Liver (tissue), 9 donors: ENCODE results near the gene HSP90AB1. TPM values are rescaled to one million over a fixed set of nuclear protein-coding genes. Genes with fewer than 3 reads are reported as not detected.
"Not testable (repeated sequence)": the region's sequence is repeated elsewhere in the genome, so short reads cannot be mapped to it uniquely, and the experiment has no call there.

ENCODE experiments used
- DNase-seq: peaks from one replicate; pipeline ENCODE4 v3.0.0-alpha.2; 2017; ENCODE audit warnings: low spot score
- H3K27ac ChIP-seq, 2 donors: one replicate each; pipeline ENCODE4 v1.7.0; 2013; ENCODE audit warnings: inconsistent platforms in 2 of 2, low read length in 2 of 2, control low read depth in 1 of 2, low read depth in 1 of 2, mild to moderate bottlenecking in 1 of 2
- H3K27me3 ChIP-seq, 4 donors: one replicate each; pipeline versions ENCODE4 v1.6.1 to v1.7.0; 2013; ENCODE audit warnings: low read length in 3 of 4, inconsistent platforms in 1 of 4, mild to moderate bottlenecking in 1 of 4, moderate library complexity in 1 of 4; ENCODE audit not compliant: control insufficient read depth in 4 of 4, insufficient read depth in 4 of 4
- H3K36me3 ChIP-seq, 4 donors: one replicate each; pipeline versions ENCODE4 v1.6.1 to v1.7.0; 2013; ENCODE audit warnings: low read length in 3 of 4, mild to moderate bottlenecking in 3 of 4, low read depth in 1 of 4, moderate library complexity in 1 of 4; ENCODE audit not compliant: control insufficient read depth in 4 of 4, insufficient read depth in 3 of 4
- H3K4me1 ChIP-seq, 4 donors: one replicate each; pipeline versions ENCODE4 v1.6.1 to v1.7.0; 2013; ENCODE audit warnings: low read length in 3 of 4, mild to moderate bottlenecking in 3 of 4, moderate library complexity in 1 of 4; ENCODE audit not compliant: control insufficient read depth in 4 of 4, insufficient read depth in 4 of 4
- H3K4me3 ChIP-seq, 3 donors: one replicate each; pipeline versions ENCODE4 v1.6.1 to v1.7.0; 2013; ENCODE audit warnings: low read length in 3 of 3, control low read depth in 1 of 3, low read depth in 1 of 3, mild to moderate bottlenecking in 1 of 3
- H3K9ac ChIP-seq, 2 donors: one replicate each; pipeline ENCODE4 v1.7.0; 2013; ENCODE audit warnings: low read length in 2 of 2, mild to moderate bottlenecking in 2 of 2, moderate library complexity in 2 of 2, control low read depth in 1 of 2, low read depth in 1 of 2
- H3K9me3 ChIP-seq, 4 donors: one replicate each; pipeline versions ENCODE4 v1.6.1 to v1.7.0; 2013; ENCODE audit warnings: low read length in 3 of 4; ENCODE audit not compliant: control insufficient read depth in 4 of 4
- EGR1 ChIP-seq, 2 donors: IDR thresholded peaks; 2 replicates each; pipeline ENCODE4 v1.6.1; 2016 to 2018; ENCODE audit warnings: antibody characterized with exemption in 2 of 2, low read depth in 2 of 2
- FOXA1 ChIP-seq: IDR thresholded peaks from 2 replicates; pipeline ENCODE4 v1.6.1; 2016; ENCODE audit warnings: antibody characterized with exemption
- FOXA2 ChIP-seq: IDR thresholded peaks from 2 replicates; pipeline ENCODE4 v1.6.1; 2016; ENCODE audit warnings: antibody characterized with exemption
- GABPA ChIP-seq, 2 donors: IDR thresholded peaks in 1 of 2; conservative IDR thresholded peaks in 1 of 2; 2 replicates each; pipeline ENCODE4 v1.6.1; 2016; ENCODE audit warnings: antibody characterized with exemption in 2 of 2, mild to moderate bottlenecking in 1 of 2, moderate library complexity in 1 of 2
- HNF4A ChIP-seq, 2 donors: conservative IDR thresholded peaks; 2 replicates each; pipeline ENCODE4 v1.6.1; 2016; ENCODE audit warnings: antibody characterized with exemption in 2 of 2, mild to moderate bottlenecking in 2 of 2
- HNF4G ChIP-seq: IDR thresholded peaks from 2 replicates; pipeline ENCODE4 v1.6.1; 2016; ENCODE audit warnings: antibody characterized with exemption
- JUND ChIP-seq, 2 donors: IDR thresholded peaks; 2 replicates each; pipeline ENCODE4 v1.6.1; 2016; ENCODE audit warnings: antibody characterized with exemption in 2 of 2
- NR2F2 ChIP-seq: IDR thresholded peaks from 2 replicates; pipeline ENCODE4 v1.6.1; 2016; ENCODE audit warnings: antibody characterized with exemption
- RAD21 ChIP-seq, 2 donors: IDR thresholded peaks; 2 replicates each; pipeline ENCODE4 v1.6.1; 2016; ENCODE audit warnings: antibody characterized with exemption in 2 of 2, mild to moderate bottlenecking in 2 of 2
- RXRA ChIP-seq, 2 donors: IDR thresholded peaks; 2 replicates each; pipeline ENCODE4 v1.6.1; 2017 to 2018; ENCODE audit warnings: antibody characterized with exemption in 2 of 2, mild to moderate bottlenecking in 1 of 2
- SP1 ChIP-seq: IDR thresholded peaks from 2 replicates; pipeline ENCODE4 v1.6.1; 2018; ENCODE audit warnings: antibody characterized with exemption, mild to moderate bottlenecking
- TAF1 ChIP-seq: conservative IDR thresholded peaks from 2 replicates; pipeline ENCODE4 v1.6.1; 2016; ENCODE audit warnings: antibody characterized with exemption, mild to moderate bottlenecking
- YY1 ChIP-seq: IDR thresholded peaks from 2 replicates; pipeline ENCODE4 v1.6.1; 2016; ENCODE audit warnings: antibody characterized with exemption, mild to moderate bottlenecking
- WGBS: extraction: QIAGEN DNeasy Blood & Tissue Kit; methylation state at CpG from one replicate; pipeline ENCODE4 v1.1.7; 2013; 5-methylcytosine and 5-hydroxymethylcytosine counted together
- polyA plus RNA-seq, 2 donors: library from polyadenylated mRNA; stranded (reverse) in 1 of 2; unstranded in 1 of 2; fragments of 200-250 nt in 1 of 2; fragments of >200 nt in 1 of 2; fragmentation: Nextera tagmentation in 1 of 2; extraction: Ambion mirVana in 1 of 2; gene quantifications; one replicate each; pipeline versions ENCODE4 v1.2.1 to v1.2.3, GENCODE V29; 2013 to 2015
- total RNA-seq, 2 donors: library from RNA; depleted of rRNA; stranded (reverse); fragments of >200 nt; gene quantifications; one replicate each; pipeline ENCODE4 v1.2.3, GENCODE V29; 2014
- TF ChIP-seq, protein P1 (sequence below): fragments of 150-350 bp; IDR thresholded peaks from 2 replicates; pipeline ENCODE4 v1.5.1; 2017; ENCODE audit warnings: improper control_type of control experiment, low read depth, low read length; ENCODE audit not compliant: missing input control
- TF ChIP-seq, protein P2 (sequence below): IDR thresholded peaks from 2 replicates; pipeline ENCODE4 v1.6.1; 2016; ENCODE audit warnings: antibody characterized with exemption, mild to moderate bottlenecking
- TF ChIP-seq, protein P3 (sequence below): IDR thresholded peaks from 2 replicates; pipeline ENCODE4 v1.6.1; 2016; ENCODE audit warnings: antibody characterized with exemption
- donor health status: healthy.
- donor health status: healthy.
- donor health status: healthy.
- donor health status: healthy.
- donor health status: healthy.

HSP90AB1 gene
- total and polyA plus RNA-seq, 4 donors = 129 to 281 (median 203) TPM

DNA sequence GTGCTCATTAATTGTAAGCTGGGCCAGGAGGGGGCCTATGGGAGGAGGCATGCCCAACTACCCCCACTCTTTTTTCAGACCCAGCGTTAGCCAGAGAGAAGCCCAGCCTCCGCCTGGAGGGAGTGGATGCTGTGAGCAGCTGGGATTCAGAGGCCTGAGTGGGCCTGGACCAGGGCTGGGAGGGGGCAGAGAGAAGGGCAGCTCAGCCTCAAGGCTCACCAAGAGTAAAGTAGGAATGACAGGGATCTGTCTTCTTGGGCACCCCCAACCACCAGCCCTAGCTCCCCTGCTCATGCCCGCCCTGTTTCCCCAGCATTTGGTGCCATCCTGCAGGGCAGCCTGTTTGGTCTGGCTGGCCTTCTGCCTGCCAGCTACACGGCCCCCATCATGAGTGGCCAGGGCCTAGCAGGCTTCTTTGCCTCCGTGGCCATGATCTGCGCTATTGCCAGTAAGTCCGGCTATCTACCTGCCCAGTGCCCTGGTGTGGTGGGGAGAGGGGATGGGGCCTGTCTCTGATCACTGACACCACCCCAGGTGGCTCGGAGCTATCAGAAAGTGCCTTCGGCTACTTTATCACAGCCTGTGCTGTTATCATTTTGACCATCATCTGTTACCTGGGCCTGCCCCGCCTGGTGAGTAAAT is 16.7 kb upstream of the HSP90AB1 start:
- DNase-seq = no peak
- TF ChIP-seq RAD21 (IDR thresholded peaks at IDR 0.05) (no peak), YY1 (no peak), FOXA1 (no peak), JUND (IDR thresholded peaks at IDR 0.05) (no peak), EGR1 (IDR thresholded peaks at IDR 0.05; ENCODE audit: low read depth in 2 of 2) (no peak), FOXA2 (no peak), HNF4A (conservative IDR thresholded peaks at IDR 0.05) (no peak)
- TF ChIP-seq, protein P1, sequence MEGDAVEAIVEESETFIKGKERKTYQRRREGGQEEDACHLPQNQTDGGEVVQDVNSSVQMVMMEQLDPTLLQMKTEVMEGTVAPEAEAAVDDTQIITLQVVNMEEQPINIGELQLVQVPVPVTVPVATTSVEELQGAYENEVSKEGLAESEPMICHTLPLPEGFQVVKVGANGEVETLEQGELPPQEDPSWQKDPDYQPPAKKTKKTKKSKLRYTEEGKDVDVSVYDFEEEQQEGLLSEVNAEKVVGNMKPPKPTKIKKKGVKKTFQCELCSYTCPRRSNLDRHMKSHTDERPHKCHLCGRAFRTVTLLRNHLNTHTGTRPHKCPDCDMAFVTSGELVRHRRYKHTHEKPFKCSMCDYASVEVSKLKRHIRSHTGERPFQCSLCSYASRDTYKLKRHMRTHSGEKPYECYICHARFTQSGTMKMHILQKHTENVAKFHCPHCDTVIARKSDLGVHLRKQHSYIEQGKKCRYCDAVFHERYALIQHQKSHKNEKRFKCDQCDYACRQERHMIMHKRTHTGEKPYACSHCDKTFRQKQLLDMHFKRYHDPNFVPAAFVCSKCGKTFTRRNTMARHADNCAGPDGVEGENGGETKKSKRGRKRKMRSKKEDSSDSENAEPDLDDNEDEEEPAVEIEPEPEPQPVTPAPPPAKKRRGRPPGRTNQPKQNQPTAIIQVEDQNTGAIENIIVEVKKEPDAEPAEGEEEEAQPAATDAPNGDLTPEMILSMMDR = no peak
- TF ChIP-seq, protein P2, sequence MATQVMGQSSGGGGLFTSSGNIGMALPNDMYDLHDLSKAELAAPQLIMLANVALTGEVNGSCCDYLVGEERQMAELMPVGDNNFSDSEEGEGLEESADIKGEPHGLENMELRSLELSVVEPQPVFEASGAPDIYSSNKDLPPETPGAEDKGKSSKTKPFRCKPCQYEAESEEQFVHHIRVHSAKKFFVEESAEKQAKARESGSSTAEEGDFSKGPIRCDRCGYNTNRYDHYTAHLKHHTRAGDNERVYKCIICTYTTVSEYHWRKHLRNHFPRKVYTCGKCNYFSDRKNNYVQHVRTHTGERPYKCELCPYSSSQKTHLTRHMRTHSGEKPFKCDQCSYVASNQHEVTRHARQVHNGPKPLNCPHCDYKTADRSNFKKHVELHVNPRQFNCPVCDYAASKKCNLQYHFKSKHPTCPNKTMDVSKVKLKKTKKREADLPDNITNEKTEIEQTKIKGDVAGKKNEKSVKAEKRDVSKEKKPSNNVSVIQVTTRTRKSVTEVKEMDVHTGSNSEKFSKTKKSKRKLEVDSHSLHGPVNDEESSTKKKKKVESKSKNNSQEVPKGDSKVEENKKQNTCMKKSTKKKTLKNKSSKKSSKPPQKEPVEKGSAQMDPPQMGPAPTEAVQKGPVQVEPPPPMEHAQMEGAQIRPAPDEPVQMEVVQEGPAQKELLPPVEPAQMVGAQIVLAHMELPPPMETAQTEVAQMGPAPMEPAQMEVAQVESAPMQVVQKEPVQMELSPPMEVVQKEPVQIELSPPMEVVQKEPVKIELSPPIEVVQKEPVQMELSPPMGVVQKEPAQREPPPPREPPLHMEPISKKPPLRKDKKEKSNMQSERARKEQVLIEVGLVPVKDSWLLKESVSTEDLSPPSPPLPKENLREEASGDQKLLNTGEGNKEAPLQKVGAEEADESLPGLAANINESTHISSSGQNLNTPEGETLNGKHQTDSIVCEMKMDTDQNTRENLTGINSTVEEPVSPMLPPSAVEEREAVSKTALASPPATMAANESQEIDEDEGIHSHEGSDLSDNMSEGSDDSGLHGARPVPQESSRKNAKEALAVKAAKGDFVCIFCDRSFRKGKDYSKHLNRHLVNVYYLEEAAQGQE = no peak
- Histone ChIP-seq H3K9me3 (no peaks in the 10 kb centered on the region), H3K27ac (peak overlapping the region; percentile 69 to 75), H3K4me3 (no peak overlapping the region), H3K27me3 (no peaks in the 10 kb centered on the region), H3K9ac (peak overlapping the region in 1 of 2 donors; percentile 10), H3K36me3 (peaks cover 0 to 4% (median 2%) of the 10 kb centered on the region in 4 donors), H3K4me1 (peaks cover 44 to 92% (median 81%) of the 10 kb centered on the region in 4 donors)
- 93% methylated on average over 10 of the region's 10 CpGs for WGBS

DNA sequence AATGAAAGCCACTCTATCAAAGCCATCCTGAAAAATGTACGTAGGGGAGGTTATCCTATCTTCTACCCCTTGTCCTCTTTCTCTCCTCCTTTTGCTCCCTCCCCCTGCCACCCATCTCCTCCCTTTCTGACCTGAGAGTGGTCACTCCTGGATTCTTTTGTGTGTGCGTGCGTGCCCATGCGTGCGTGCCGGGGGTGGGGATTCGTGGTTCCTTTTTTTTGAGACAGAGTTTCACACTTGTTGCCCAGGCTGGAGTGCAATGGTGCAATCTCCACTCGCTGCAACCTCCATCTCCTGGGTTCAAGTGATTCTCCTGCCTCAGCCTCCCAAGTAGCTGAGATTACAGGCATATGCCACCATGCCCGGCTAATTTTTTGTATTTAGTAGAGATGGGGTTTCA is 15.5 kb upstream of the HSP90AB1 start:
- not testable (repeated sequence) for H3K36me3 ChIP-seq, H3K27ac ChIP-seq, H3K4me3 ChIP-seq, H3K9me3 ChIP-seq, H3K27me3 ChIP-seq, H3K9ac ChIP-seq, DNase-seq
- H3K4me1 ChIP-seq = peaks cover 41 to 90% (median 79%) of the 10 kb centered on the region in 4 donors
- WGBS = 92% methylated on average over 9 of the region's 9 CpGs

DNA sequence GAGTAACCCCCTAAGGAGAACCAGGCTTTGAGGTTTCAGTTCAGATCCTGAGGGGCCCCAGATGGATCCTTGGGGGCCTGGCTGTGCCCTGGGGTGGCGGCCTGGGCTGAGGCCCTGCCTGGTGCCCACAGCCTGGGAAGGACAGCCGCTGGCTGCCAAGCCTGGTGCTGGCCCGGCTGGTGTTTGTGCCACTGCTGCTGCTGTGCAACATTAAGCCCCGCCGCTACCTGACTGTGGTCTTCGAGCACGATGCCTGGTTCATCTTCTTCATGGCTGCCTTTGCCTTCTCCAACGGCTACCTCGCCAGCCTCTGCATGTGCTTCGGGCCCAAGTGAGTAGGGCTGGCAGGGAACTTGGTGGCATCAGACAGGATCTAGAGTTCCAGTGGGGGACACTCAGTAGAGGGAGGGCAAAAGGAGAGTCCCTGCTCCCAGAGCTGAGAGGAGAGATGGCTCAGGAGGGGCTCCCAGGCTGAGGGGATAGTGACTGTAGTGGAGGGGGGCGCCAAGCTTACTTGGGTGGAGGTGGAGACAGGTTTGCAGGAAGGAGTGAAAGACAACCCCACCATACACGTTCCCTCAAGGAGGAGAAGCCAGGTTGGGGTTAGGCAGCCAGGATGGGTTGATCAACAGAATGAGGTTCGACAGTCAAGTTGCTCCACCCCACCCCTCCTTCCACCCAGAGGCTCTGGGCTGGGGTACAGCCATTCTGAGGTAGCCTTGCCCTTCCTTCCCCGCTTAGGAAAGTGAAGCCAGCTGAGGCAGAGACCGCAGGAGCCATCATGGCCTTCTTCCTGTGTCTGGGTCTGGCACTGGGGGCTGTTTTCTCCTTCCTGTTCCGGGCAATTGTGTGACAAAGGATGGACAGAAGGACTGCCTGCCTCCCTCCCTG is 14.0 kb upstream of the HSP90AB1 start:
- H3K4me3 ChIP-seq = no peak overlapping the region
- H3K36me3 ChIP-seq = peaks cover 0 to 4% (median 2%) of the 10 kb centered on the region in 4 donors
- no peaks in the 10 kb centered on the region for H3K9me3 ChIP-seq
- H3K4me1 ChIP-seq = peaks cover 30 to 81% (median 67%) of the 10 kb centered on the region in 4 donors
- 84% methylated on average over 16 of the region's 16 CpGs for WGBS
- TF ChIP-seq TAF1 = no peak
- TF ChIP-seq HNF4G = no peak
- no peak for TF ChIP-seq GABPA (IDR thresholded peaks at IDR 0.05 in 1 of 2, conservative IDR thresholded peaks at IDR 0.05 in 1 of 2)
- TF ChIP-seq, protein P3, sequence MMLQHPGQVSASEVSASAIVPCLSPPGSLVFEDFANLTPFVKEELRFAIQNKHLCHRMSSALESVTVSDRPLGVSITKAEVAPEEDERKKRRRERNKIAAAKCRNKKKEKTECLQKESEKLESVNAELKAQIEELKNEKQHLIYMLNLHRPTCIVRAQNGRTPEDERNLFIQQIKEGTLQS = no peak
- no peak for TF ChIP-seq RAD21 (IDR thresholded peaks at IDR 0.05)
- no peak for TF ChIP-seq YY1
- no peak for TF ChIP-seq HNF4A (conservative IDR thresholded peaks at IDR 0.05)
- TF ChIP-seq NR2F2 = no peak
- TF ChIP-seq EGR1 (IDR thresholded peaks at IDR 0.05; ENCODE audit: low read depth in 2 of 2) = no peak
- TF ChIP-seq FOXA1 = no peak
- TF ChIP-seq, protein P1 = no peak
- no peak for TF ChIP-seq SP1
- no peak for TF ChIP-seq RXRA (IDR thresholded peaks at IDR 0.05)
- no peak for TF ChIP-seq JUND (IDR thresholded peaks at IDR 0.05)
- no peak for DNase-seq
- H3K27ac ChIP-seq = peak overlapping the region; percentile 97 to 99
- H3K9ac ChIP-seq = no peak overlapping the region
- H3K27me3 ChIP-seq = no peaks in the 10 kb centered on the region
